NK-92 treated with Interleukin-12 subunit alpha and Interleukin-12 subunit beta, amount 100 ng/mL, for 24 hours (cell line): ENCODE data around the gene ERGIC1.
A peak's percentile ranks its signal among the peaks of the same experiment; 100 is the strongest.
"Not testable (repeated sequence)": the region's sequence is repeated elsewhere in the genome, so short reads cannot be mapped to it uniquely, and the experiment has no call there.

Experiments
- DNase-seq: peaks from one replicate; lab custom pipeline; 2025; lab: John Stamatoyannopoulos, UW

The ERGIC1 gene

DNA sequence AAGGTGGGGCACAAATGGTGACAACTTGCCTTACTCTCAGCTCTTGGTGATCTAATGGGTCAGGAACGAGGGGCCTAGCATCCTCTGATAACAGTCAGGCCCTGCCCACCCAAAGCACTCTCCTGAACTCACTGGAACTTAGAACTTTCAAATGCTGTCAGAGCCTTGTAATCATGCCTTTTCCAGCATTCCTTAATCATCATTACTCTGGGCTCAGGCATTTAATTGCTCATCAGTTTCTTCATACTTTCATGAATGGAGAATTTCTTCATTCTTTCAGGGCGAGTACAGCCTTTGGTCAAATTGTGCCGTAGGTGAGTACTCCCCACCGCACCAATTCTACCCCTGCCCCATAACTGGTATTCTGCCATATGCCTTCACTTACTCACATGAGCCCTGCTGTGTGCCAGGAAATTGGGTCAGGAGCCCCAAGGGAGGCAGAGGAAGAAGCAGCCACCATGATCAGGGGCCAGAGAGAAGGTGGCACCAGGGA lies 32.8 kb upstream of the ERGIC1 start:
- no peak for DNase-seq

DNA sequence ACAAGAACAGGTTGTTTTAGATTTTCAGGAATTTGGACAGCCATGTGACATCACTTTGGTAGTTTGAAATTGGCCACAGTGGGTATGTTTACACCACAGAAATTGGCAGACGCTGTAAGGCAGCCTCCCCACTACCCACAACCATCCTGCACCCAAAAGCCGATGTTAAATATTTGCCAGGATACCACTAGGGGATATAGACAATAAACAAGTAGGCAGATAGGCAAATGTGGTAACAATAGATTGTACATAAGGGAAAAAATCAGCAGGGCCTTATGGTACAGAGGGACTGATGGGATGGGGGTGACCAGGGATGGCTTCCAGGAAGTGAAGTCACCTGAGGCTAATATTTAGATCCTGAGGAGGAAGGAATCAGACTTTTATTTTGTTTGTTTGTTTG lies 31.9 kb upstream of the ERGIC1 start:
- DNase-seq = no peak

DNA sequence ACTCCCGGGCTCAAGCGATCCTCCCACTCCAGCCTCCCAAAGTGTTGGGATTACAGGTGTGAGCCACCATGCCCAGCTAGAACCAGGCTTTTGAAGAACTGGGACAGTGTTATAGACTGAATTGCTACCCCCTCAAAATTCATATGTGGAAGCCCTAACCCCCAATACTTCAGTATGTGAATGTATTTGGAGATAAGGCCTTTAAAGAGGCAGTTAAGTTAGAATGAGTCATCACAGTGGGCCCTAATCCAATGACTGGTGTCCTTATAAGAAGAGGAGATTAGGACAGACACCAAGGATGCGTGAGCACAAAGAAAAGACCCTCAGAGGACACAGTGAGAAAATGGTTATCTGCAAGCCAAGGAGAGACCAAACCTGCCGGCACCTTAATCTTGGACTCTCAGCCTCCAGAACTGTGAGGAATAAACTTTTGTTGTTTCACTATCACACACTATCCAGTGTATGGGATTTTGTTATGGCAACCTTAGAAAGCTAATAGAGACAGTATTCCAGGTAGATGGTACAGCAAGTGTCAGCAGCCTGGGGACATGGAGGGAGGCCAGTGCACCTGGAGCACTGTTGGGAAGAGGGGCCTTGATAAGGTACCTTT lies 31.4 kb upstream of the ERGIC1 start:
- no peak for DNase-seq

DNA sequence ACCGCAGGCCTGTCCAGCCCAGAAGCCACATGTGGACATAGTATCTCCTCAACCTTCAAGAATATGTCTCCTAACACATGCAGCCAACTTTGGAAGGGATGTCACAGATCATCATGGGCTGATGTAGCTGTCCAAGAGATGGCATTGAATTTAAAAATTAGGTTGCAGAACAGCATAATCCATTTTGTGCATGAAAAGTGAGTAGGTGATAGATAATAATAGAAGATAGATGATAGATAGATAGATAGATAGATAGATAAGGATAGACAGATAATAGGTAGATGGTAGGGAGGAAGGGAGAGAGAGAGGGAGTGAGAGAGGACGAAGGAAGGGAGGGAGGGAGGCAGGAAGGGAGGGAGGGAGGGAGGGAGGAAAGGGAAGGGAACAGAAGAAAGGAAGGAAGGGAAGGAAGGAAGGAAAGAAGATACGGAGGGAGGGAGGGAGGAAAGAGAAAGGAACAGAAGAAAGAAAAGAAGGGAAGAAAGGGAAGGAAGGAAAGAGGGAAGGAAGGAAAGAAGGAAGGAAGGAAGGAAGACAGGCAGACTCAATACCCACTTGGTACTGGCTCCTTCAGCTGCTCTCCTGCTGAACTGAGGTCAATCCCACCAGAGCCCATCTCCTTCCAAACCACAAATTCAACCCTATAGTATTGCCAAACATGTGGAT lies 28.9 kb upstream of the ERGIC1 start:
- DNase-seq = no peak

DNA sequence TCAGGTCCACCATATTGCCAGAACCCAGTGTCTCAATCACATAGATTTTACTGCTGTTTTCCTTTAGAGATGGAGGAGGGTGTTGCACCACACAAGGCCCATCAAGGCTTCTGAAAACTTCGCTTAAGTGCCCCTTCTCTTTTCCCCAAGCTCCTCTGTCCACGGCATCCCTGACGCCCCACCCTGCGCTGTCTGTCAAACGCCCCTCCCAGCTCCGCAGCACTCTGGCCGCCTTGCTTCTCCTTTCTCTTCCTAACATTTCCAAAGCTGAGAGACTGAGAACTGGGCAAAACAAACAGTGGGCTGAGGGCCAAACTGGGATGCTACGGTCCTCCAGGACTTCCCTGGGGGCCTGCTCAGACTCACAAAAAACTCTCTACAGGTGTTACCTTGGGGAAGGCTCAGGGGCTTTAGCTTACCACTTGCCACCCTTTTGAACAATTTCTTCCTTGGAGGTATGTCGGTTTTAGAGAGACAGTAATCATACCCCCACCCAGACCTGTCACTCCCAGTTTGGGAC lies 28.3 kb upstream of the ERGIC1 start:
- DNase-seq = no peak

DNA sequence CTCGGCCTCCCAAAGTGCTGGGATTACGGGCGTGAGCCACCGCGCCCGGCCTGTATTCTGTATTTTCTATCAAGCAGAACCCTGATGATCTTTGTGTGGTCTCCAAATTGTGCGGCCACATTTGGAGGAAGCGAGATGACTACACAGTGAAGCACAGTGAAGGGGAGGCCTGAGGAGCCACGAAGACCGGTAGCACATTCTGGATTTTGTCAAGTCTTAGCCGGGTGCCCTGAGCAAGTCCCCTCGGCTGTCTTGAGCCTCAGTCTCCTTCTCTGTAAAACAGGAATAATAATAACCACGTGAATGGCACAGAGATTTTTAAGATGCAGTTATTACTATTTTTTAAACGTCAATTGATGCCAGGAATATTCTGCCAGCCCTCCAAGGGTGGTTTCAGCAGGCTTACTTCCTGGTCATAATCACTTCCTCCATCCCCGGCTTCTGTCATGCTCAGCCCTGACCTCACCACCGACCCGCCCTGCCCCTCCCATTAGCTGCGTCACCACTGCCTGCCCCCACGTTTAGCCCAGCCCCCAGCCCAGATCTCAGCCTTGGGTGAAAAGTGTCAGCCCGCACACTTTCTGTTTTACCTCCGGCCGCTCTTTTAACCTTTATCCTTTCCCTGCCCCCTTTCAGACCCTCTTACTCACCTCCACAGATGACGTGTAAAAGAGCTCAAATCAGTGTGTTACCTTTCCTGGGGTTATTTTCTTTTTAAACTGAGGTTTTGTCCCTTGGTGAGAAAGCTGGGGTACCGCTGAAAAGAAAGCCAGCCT lies 27.0 kb upstream of the ERGIC1 start:
- peak; percentile 76 for DNase-seq

DNA sequence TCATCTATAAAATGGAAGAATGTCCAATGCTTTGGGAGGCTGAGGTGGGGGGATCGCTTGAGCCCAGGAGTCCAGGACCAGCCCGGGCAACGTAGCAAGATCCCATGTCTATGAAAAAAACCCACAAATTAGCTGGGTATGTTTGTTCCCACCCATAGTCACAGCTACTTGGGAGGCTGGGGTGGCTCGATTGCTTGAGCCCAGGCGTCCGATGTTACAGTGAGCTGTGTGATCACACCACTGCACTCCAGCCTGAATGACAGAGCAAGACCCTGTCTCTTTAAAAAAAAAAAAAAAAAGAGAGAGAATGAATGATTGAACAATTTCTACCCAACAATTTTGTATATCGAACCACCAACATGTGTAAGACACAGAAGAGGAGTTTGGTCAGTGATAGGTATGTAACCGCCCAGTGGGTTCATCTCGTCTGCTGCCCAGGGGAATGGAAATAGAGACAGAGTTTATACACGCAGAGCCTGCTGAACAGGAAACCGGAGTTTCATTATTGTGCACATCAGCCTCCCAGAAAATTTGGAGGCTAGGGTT lies 26.2 kb upstream of the ERGIC1 start:
- DNase-seq = no peak

DNA sequence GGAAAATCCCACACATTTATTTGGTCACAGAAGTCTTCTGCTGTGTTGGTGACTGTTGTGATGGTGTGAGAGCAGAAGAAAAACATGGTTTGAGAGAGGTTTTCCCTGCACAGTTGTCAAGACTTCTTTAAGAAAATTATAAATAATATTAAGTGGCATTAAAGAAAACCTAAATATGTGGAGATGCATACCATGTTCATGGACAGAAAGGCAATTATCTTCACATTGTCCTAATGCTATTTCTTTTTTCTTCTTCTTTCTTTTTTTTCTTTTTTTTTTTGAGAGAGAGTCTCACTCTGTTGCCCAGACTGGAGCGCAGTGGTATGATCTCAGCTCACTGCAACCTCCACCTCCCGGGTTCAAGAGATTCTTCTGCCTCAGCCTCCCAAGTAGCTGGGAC lies 24.3 kb upstream of the ERGIC1 start:
- no peak for DNase-seq

DNA sequence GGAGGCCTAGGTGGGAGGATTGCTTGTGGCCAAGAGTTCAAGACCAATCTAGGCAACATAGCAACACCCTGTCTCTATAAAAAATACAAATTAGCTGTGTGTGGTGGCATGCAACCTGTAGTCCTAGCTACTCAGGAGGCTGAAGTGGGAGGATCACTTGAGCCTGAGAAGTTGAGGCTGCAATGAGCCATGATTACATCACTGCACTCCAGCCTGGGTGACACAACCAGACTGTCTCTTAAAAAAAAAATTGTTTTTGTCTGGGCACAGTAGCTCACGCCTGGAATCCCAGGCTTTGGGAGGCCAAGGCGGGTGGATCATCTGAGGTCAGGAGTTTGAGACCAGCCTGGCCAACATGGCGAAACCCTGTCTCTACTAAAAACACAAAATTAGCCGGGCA lies 23.1 kb upstream of the ERGIC1 start:
- not testable (repeated sequence) for DNase-seq

DNA sequence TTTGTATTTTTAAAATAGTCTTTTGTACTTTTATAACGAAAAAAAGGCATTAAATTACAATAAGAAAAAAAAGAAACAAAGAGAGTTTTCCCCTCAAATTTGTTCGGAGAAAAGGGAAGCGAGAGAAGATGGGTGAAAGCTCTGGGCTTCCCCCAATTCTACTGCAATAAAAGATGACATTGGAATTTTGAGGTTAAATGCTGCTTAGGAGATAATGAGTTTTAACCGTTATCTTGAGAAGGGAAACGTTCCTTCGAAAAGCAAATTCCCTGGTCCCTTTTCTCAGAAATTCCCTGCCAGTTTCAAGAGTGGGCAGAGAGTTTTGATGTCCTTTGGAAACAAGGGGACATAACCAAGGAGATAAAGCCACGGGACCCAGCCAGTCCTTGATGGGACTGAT lies 18.4 kb upstream of the ERGIC1 start:
- DNase-seq = no peak

DNA sequence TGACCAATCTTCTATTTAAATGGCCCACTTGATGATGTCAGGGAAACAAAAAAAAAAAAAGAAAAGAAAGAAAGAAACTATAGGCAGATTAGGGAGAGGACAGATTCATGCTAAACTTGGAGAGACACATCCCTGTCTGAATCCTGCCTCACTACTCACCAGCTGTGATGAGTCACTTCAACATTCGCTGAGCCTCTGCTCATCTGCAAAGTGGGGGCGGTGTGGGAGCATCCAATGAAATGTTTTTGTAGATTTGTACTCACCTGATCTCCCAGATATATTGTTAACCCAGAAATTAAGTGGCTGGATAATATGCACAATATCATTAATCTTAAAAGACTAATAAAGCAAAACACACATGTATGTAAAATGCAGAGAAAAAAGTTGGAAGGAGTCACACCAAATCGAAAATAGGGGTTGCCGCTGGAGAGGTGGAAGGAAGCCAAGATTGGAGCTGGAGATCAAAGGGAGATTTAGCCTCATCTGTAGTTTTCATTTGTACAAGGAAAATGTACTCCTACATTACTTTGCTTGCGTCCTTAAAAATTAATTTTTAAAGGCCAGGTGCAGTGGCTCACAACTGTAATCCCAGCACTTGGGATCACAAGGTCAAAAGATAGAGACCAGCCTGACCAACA lies 17.0 kb upstream of the ERGIC1 start:
- DNase-seq = no peak

DNA sequence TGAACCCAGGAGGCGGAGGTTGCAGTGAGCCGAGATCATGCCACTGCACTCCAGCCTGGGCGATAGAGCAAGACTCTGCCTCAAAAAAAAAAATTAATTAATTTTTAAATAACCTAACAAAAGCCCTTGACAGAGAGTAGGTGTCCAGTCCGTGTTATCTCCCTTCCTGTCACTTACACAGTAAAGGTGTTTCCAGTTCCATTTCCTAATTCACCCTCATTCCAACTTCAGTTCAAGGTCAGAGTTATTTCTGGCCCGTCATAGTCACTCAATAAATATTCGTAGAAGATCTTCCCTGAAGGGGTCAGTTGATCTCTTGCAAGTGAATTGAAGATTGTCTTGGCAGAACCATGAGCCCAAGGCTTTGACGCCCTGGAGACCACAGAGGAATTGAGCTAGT lies 16.4 kb upstream of the ERGIC1 start:
- no peak for DNase-seq

DNA sequence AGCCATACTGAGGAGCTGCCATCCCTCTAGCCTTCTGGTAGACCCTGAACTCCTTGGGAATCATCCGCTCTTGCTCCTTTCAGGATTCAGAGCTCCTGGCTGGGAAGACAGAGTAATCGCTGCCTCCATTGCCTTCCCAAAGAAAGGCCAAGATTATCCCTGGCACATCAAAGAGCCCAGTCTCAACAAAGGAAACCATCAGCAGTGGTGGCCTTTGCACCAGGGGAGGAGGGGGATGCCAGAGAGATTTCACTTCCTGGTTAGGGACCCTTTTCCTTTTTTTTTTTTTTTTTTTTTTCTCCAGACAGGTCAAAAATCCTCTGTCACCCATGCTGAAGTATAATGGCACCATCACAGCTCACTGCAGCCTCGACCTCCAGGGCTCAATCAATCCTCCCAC lies 16.0 kb upstream of the ERGIC1 start:
- no peak for DNase-seq

DNA sequence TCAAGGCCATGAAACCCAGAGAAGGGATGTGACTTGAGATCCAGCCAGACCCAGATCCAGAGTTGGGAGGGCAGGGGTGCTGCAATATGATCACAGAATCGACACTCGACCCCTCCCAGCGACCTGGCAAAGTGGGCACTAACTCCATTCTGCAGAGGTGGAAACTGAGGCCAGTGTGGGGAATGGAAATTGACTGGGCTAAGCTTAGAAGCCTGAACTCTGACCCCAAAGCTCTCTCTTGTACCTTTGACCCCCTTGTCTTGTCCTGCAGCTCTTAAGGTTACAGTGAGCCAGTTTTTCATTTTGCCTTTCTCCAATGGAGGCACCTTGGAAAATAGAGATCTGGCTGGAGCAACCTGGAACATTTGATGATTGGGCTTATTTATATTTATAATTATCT lies 14.5 kb upstream of the ERGIC1 start:
- DNase-seq = no peak

DNA sequence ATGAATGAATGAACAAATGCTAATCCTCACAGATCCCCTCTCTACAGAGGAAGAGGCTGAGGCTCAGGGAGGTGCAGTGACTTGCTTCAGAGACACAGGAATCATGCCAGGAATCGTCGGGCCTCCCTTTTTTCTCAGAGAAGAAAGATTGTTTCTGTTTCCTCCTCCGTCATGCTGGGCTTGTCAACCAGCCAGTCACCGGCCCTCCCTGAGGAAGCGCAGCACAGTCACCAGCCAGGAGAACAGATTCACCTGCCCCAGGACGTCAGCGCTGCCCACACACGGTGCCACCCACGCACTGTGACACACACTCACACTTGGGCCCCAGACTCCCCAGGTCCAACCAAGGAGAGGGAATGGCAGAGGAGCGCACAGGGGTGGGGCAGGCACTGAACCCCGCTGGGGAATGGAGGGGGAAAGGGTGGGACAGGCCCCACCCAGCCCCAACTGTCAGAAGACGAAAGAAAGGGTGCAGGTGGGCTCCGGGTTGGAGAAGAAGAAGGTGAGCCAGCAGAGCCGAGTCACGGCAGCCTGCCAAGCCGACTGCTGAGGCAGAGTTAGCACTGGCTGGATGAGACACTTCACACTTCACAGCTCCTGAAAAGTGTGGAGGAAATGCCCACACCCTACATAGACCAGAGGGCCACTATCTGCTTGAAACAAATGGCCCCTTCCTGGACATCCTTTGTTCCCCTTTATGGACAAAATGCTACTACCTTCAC lies 13.8 kb upstream of the ERGIC1 start:
- no peak for DNase-seq

DNA sequence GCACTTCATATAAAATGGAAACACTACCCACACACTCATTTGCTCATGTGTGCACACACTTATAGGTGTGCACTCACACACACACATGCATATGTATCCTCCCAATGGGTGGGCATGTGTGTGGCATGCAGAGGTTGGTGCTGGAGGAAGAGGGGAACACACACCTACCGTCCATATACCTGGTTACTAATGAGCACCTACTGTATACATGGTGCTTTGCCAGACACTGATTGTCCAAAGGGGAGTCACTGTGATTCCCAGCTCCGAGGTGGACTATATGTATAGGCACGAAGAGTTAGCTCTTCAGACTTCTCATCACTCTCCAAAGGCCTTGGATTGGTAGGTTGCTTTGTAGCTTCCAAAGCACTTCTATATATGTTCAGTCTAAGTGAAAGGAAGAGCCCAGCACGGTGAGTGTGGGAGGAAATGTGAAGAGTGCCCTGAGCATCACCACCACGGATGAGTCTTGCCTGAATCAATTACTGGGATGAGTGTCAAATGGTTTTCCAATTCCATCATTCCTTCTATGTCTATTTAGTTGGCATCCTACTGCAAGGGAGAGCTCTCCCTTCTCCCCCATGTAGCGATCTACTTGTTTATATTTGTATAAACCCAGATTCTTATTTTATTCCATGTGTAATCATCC lies 12.6 kb upstream of the ERGIC1 start:
- DNase-seq = no peak

DNA sequence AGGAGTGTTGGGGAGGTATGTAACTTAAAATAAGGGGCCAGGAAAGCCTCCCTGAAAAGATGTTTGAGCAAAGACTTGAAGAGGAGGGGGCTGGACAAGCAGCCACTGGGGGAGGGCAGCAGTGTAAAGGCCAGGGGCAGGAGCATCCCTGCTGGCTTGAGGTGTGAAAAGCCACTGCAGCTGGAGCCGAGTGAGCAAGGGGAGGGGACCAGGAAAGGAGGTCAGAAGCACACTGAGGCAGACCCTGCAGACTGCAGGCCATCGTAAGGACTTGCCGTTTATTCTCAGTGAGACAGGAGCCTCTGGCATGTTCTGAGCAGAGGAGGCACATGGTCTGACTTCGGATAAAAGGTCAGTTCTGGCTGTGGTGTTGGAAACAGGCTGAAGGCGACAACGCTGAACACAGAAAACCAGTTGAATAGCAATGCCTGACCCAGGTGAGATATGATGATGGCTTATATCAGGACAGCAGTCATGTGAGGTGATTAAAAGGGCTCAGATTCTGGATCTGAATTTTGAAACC lies 10.2 kb upstream of the ERGIC1 start:
- DNase-seq = no peak

DNA sequence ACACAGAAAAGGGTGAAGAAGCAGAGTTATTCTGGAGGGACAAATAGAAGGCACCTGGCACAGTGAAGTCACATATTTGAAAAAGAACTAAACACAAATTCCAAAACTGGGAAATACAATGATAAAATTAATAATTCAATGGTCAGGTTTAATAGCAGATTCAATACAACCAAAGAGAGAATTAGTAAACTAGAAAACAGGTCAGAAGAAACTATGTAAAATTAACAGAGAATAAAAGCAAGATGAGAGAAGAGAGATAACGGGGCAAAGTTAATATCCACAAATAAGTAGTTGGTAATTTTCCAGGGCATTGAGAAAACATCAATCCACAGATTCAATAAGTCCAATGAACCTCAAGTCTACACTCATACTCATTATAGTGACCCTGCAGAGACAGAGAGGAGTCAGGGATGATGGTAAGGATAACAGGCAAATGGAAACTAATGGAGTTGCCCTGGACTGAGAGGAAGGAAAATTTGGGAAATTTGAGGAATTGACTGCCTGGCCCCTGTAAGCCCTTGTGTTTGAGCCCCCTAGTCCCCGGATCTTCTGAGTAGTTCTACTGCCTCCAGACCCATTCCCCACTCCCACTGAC lies 8.3 kb upstream of the ERGIC1 start:
- DNase-seq = no peak

DNA sequence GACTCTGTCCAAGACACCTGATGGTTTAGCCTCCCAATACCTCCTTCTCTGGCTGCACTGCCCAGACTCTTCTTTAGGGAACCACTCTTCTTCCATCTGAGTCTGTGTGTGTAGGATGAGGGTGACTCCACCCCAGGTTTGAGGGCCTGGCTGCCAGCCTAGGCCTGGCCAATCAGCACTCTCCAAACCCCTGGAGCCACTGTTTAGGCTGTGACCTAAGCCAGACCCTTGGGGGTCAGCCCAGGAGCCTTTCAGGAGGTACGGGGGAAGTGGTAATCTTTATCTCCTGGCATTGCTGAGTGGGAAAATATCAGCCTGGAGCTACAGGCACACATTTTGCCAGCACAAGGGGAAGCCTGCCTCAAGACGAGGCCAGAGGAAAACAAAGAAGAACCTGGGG lies 6.2 kb upstream of the ERGIC1 start:
- DNase-seq = no peak

DNA sequence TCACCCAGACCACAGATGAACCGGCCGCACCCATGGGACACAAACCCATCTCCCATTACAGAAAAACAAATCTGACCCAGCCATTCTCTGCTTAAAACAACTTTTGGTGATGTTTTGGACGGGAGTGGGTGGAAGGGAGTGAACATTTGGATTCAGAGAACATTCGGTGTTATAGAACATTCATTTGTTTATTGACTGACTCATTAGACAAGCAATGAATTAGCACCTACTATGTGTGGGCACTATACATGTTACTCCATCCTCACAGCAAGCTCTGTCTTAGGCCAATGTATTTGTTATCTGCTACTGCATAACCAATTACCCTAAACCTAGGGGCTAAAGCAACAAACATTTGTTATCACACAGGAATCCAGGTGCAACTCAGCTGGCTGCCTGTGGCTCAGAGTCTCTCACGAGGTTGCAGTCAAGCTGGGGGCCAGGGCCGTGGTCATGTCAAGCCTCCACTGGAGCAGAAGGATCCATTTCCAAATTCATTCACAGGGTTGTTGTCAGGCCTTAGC lies 5.1 kb upstream of the ERGIC1 start:
- DNase-seq = no peak
